Measurements from ENCODE around the gene TNFRSF25. TPM values are rescaled to one million over a fixed set of nuclear protein-coding genes. Genes with fewer than 3 reads are reported as not detected.

Gene TNFRSF25
- total and polyA plus RNA-seq, 2 of the 8 experiments (the other 6 are each of a cell fraction or from before 2014, with no cell fraction given) = 10.7 to 19.5 TPM

DNA sequence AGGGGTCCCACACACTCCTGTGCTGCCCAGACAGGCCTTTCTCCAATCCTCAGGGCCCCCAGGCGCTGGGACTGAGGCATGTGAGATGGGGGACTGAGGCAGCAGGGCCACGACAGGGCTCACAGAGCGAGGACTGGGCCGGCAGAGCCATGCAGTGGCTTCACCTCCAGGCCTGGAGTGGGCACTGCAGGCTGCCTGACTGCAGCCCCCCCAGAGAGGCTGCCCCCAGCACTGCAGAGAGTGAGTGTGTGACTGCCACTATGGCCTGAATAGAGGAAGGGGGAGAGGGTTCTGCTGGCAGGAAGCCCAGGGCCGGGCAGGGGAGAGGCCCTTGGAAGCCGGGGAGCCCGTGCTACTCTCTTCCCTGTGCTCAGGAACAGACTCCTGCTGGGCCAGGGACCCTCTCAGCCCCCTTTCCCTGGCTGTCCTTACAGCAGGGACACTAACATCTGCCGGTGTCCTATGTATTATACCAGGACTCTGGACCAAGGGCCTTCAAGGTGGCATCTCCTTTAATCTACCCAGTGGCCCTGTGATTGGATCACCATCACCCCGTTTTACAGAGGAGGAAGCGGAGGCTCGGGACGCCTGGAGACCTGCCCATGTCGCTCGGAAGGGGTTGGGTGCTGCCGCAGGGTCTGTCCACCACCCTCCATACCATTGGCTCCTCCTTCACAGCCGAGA, 45.7 kb upstream of the TNFRSF25 start (continued):
- TF ChIP-seq, protein P1, sequence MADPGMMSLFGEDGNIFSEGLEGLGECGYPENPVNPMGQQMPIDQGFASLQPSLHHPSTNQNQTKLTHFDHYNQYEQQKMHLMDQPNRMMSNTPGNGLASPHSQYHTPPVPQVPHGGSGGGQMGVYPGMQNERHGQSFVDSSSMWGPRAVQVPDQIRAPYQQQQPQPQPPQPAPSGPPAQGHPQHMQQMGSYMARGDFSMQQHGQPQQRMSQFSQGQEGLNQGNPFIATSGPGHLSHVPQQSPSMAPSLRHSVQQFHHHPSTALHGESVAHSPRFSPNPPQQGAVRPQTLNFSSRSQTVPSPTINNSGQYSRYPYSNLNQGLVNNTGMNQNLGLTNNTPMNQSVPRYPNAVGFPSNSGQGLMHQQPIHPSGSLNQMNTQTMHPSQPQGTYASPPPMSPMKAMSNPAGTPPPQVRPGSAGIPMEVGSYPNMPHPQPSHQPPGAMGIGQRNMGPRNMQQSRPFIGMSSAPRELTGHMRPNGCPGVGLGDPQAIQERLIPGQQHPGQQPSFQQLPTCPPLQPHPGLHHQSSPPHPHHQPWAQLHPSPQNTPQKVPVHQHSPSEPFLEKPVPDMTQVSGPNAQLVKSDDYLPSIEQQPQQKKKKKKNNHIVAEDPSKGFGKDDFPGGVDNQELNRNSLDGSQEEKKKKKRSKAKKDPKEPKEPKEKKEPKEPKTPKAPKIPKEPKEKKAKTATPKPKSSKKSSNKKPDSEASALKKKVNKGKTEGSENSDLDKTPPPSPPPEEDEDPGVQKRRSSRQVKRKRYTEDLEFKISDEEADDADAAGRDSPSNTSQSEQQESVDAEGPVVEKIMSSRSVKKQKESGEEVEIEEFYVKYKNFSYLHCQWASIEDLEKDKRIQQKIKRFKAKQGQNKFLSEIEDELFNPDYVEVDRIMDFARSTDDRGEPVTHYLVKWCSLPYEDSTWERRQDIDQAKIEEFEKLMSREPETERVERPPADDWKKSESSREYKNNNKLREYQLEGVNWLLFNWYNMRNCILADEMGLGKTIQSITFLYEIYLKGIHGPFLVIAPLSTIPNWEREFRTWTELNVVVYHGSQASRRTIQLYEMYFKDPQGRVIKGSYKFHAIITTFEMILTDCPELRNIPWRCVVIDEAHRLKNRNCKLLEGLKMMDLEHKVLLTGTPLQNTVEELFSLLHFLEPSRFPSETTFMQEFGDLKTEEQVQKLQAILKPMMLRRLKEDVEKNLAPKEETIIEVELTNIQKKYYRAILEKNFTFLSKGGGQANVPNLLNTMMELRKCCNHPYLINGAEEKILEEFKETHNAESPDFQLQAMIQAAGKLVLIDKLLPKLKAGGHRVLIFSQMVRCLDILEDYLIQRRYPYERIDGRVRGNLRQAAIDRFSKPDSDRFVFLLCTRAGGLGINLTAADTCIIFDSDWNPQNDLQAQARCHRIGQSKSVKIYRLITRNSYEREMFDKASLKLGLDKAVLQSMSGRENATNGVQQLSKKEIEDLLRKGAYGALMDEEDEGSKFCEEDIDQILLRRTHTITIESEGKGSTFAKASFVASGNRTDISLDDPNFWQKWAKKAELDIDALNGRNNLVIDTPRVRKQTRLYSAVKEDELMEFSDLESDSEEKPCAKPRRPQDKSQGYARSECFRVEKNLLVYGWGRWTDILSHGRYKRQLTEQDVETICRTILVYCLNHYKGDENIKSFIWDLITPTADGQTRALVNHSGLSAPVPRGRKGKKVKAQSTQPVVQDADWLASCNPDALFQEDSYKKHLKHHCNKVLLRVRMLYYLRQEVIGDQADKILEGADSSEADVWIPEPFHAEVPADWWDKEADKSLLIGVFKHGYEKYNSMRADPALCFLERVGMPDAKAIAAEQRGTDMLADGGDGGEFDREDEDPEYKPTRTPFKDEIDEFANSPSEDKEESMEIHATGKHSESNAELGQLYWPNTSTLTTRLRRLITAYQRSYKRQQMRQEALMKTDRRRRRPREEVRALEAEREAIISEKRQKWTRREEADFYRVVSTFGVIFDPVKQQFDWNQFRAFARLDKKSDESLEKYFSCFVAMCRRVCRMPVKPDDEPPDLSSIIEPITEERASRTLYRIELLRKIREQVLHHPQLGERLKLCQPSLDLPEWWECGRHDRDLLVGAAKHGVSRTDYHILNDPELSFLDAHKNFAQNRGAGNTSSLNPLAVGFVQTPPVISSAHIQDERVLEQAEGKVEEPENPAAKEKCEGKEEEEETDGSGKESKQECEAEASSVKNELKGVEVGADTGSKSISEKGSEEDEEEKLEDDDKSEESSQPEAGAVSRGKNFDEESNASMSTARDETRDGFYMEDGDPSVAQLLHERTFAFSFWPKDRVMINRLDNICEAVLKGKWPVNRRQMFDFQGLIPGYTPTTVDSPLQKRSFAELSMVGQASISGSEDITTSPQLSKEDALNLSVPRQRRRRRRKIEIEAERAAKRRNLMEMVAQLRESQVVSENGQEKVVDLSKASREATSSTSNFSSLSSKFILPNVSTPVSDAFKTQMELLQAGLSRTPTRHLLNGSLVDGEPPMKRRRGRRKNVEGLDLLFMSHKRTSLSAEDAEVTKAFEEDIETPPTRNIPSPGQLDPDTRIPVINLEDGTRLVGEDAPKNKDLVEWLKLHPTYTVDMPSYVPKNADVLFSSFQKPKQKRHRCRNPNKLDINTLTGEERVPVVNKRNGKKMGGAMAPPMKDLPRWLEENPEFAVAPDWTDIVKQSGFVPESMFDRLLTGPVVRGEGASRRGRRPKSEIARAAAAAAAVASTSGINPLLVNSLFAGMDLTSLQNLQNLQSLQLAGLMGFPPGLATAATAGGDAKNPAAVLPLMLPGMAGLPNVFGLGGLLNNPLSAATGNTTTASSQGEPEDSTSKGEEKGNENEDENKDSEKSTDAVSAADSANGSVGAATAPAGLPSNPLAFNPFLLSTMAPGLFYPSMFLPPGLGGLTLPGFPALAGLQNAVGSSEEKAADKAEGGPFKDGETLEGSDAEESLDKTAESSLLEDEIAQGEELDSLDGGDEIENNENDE (IDR thresholded peaks at IDR 0.05; ENCODE audit: insufficient replicate concordance, low read length) = no peak

All from H1 (cell line).